Measurements from ENCODE around the gene MYH15.

The MYH15 gene

GRCh38 chr3:108527109-108527508, 16.7 kb upstream of the MYH15 start:
- Histone ChIP-seq H2BK5ac (ENCODE audit: low read length) (no peak overlapping the region), H3K14ac (ENCODE audit: low read length) (no peak overlapping the region), H2AFZ (ENCODE audit: low read length) (no peak overlapping the region), H2BK120ac (ENCODE audit: low read depth, low read length) (no peak overlapping the region), H3K36me3 (replicated peaks in 1 of 2; ENCODE audit: control insufficient read depth in 2 of 2, insufficient read depth in 2 of 2, low read length in 2 of 2) (no peaks in the 10 kb centered on the region), H3K18ac (ENCODE audit: low read length) (no peak overlapping the region), H2BK12ac (ENCODE audit: low read length) (no peak overlapping the region), H3K27ac (replicated peaks; ENCODE audit: low read length) (peak overlapping the region; percentile 5), H3K4ac (ENCODE audit: low read length) (no peak overlapping the region), H3K4me1 (ENCODE audit: control insufficient read depth in 2 of 2, insufficient read depth in 1 of 2, low read depth in 1 of 2, low read length in 2 of 2) (peaks cover 0 to 3% of the 10 kb centered on the region in 2 donors), H3K79me1 (ENCODE audit: low read depth, low read length) (no peaks in the 10 kb centered on the region), H2AK5ac (ENCODE audit: low read depth, low read length) (no peak overlapping the region), H3K4me2 (ENCODE audit: insufficient read depth, low read length, poor library complexity, severe bottlenecking) (no peak overlapping the region), H3K4me3 (ENCODE audit: low read length in 2 of 2) (no peak overlapping the region), H3K9me3 (replicated peaks in 1 of 2; ENCODE audit: control insufficient read depth in 2 of 2, insufficient read depth in 1 of 2, low read depth in 1 of 2, low read length in 2 of 2) (peaks cover 0 to 4% of the 10 kb centered on the region in 2 donors), H3K9ac (ENCODE audit: low read depth, low read length, poor library complexity) (no peak overlapping the region), H4K8ac (ENCODE audit: low read depth, low read length) (no peak overlapping the region), H4K91ac (ENCODE audit: low read depth, low read length, poor library complexity) (no peak overlapping the region), H3K23ac (ENCODE audit: low read depth, low read length, poor library complexity) (no peak overlapping the region), H3K27me3 (ENCODE audit: control insufficient read depth in 3 of 3, insufficient read depth in 3 of 3, low read depth in 1 of 3, low read length in 3 of 3) (no peaks in the 10 kb centered on the region), H2BK15ac (ENCODE audit: low read length) (no peak overlapping the region)
- DNase-seq (ENCODE audit: low spot score), result peak; percentile 65

GRCh38 chr3:108525971-108526370, 15.6 kb upstream of the MYH15 start:
- WGBS, 2 donors (ENCODE audit: extremely low coverage in 2 of 2, insufficient read length in 2 of 2, insufficient replicate concordance in 1 of 2), result no CpG with 5 or more reads among the region's 2 CpGs
- H2BK15ac ChIP-seq (ENCODE audit: low read length), result no peak overlapping the region
- no peak overlapping the region for H2BK5ac ChIP-seq (ENCODE audit: low read length)
- no peak overlapping the region for H3K23ac ChIP-seq (ENCODE audit: low read depth, low read length, poor library complexity)
- no peak overlapping the region for H3K9ac ChIP-seq (ENCODE audit: low read depth, low read length, poor library complexity)
- H2AFZ ChIP-seq (ENCODE audit: low read length), result no peak overlapping the region
- H3K4me1 ChIP-seq (ENCODE audit: control insufficient read depth in 2 of 2, insufficient read depth in 1 of 2, low read depth in 1 of 2, low read length in 2 of 2), result peaks cover 0 to 3% of the 10 kb centered on the region in 2 donors
- H3K4ac ChIP-seq (ENCODE audit: low read length), result no peak overlapping the region
- H3K18ac ChIP-seq (ENCODE audit: low read length), result no peak overlapping the region
- H2AK5ac ChIP-seq (ENCODE audit: low read depth, low read length), result no peak overlapping the region
- H2BK12ac ChIP-seq (ENCODE audit: low read length), result no peak overlapping the region
- no peak overlapping the region for H3K14ac ChIP-seq (ENCODE audit: low read length)
- H4K91ac ChIP-seq (ENCODE audit: low read depth, low read length, poor library complexity), result no peak overlapping the region
- H3K4me3 ChIP-seq (ENCODE audit: low read length in 2 of 2), result no peak overlapping the region
- no peaks in the 10 kb centered on the region for H3K36me3 ChIP-seq (replicated peaks in 1 of 2; ENCODE audit: control insufficient read depth in 2 of 2, insufficient read depth in 2 of 2, low read length in 2 of 2)
- no peak overlapping the region for H3K4me2 ChIP-seq (ENCODE audit: insufficient read depth, low read length, poor library complexity, severe bottlenecking)
- no peak for DNase-seq (ENCODE audit: low spot score)
- H3K9me3 ChIP-seq (replicated peaks in 1 of 2; ENCODE audit: control insufficient read depth in 2 of 2, insufficient read depth in 1 of 2, low read depth in 1 of 2, low read length in 2 of 2), result peaks cover 0 to 4% of the 10 kb centered on the region in 2 donors
- no peaks in the 10 kb centered on the region for H3K79me1 ChIP-seq (ENCODE audit: low read depth, low read length)
- no peak overlapping the region for H2BK120ac ChIP-seq (ENCODE audit: low read depth, low read length)
- H4K8ac ChIP-seq (ENCODE audit: low read depth, low read length), result no peak overlapping the region
- H3K27ac ChIP-seq (replicated peaks; ENCODE audit: low read length), result no peak overlapping the region
- no peaks in the 10 kb centered on the region for H3K27me3 ChIP-seq (ENCODE audit: control insufficient read depth in 3 of 3, insufficient read depth in 3 of 3, low read depth in 1 of 3, low read length in 3 of 3)

- H3K4me3 ChIP-seq (ENCODE audit: low read length in 2 of 2), result no peak overlapping the region
- H3K27ac ChIP-seq (replicated peaks; ENCODE audit: low read length), result no peak overlapping the region
- no peaks in the 10 kb centered on the region for H3K79me1 ChIP-seq (ENCODE audit: low read depth, low read length)
- no peak overlapping the region for H3K14ac ChIP-seq (ENCODE audit: low read length)
- no peak overlapping the region for H3K4ac ChIP-seq (ENCODE audit: low read length)
- H2BK12ac ChIP-seq (ENCODE audit: low read length), result no peak overlapping the region
- no CpG with 5 or more reads among the region's 2 CpGs for WGBS, 2 donors (ENCODE audit: extremely low coverage in 2 of 2, insufficient read length in 2 of 2, insufficient replicate concordance in 1 of 2)
- H3K18ac ChIP-seq (ENCODE audit: low read length), result no peak overlapping the region
- peaks cover 0 to 4% of the 10 kb centered on the region in 2 donors for H3K9me3 ChIP-seq (replicated peaks in 1 of 2; ENCODE audit: control insufficient read depth in 2 of 2, insufficient read depth in 1 of 2, low read depth in 1 of 2, low read length in 2 of 2)
- no peaks in the 10 kb centered on the region for H3K27me3 ChIP-seq (ENCODE audit: control insufficient read depth in 3 of 3, insufficient read depth in 3 of 3, low read depth in 1 of 3, low read length in 3 of 3)
- H3K9ac ChIP-seq (ENCODE audit: low read depth, low read length, poor library complexity), result no peak overlapping the region
- no peak for DNase-seq (ENCODE audit: low spot score)
- H3K23ac ChIP-seq (ENCODE audit: low read depth, low read length, poor library complexity), result no peak overlapping the region
- no peak overlapping the region for H2AK5ac ChIP-seq (ENCODE audit: low read depth, low read length)
- no peak overlapping the region for H4K91ac ChIP-seq (ENCODE audit: low read depth, low read length, poor library complexity)
- no peaks in the 10 kb centered on the region for H3K36me3 ChIP-seq (replicated peaks in 1 of 2; ENCODE audit: control insufficient read depth in 2 of 2, insufficient read depth in 2 of 2, low read length in 2 of 2)
- no peak overlapping the region for H2BK5ac ChIP-seq (ENCODE audit: low read length)
- H3K4me2 ChIP-seq (ENCODE audit: insufficient read depth, low read length, poor library complexity, severe bottlenecking), result no peak overlapping the region
- H2BK120ac ChIP-seq (ENCODE audit: low read depth, low read length), result no peak overlapping the region
- no peak overlapping the region for H2BK15ac ChIP-seq (ENCODE audit: low read length)
- no peak overlapping the region for H4K8ac ChIP-seq (ENCODE audit: low read depth, low read length)
- no peak overlapping the region for H2AFZ ChIP-seq (ENCODE audit: low read length)
- peaks cover 0 to 3% of the 10 kb centered on the region in 2 donors for H3K4me1 ChIP-seq (ENCODE audit: control insufficient read depth in 2 of 2, insufficient read depth in 1 of 2, low read depth in 1 of 2, low read length in 2 of 2)
These were observed 14.9 kb upstream of the MYH15 start for GRCh38 chr3:108525256-108525655.

GRCh38 chr3:108524537-108524936, 14.1 kb upstream of the MYH15 start:
- H4K91ac ChIP-seq (ENCODE audit: low read depth, low read length, poor library complexity), result no peak overlapping the region
- H2BK120ac ChIP-seq (ENCODE audit: low read depth, low read length), result no peak overlapping the region
- no peak overlapping the region for H3K4me3 ChIP-seq (ENCODE audit: low read length in 2 of 2)
- H4K8ac ChIP-seq (ENCODE audit: low read depth, low read length), result no peak overlapping the region
- peaks cover 0 to 2% of the 10 kb centered on the region in 2 donors for H3K4me1 ChIP-seq (ENCODE audit: control insufficient read depth in 2 of 2, insufficient read depth in 1 of 2, low read depth in 1 of 2, low read length in 2 of 2)
- H3K18ac ChIP-seq (ENCODE audit: low read length), result no peak overlapping the region
- H3K27me3 ChIP-seq (ENCODE audit: control insufficient read depth in 3 of 3, insufficient read depth in 3 of 3, low read depth in 1 of 3, low read length in 3 of 3), result no peaks in the 10 kb centered on the region
- no peaks in the 10 kb centered on the region for H3K36me3 ChIP-seq (replicated peaks in 1 of 2; ENCODE audit: control insufficient read depth in 2 of 2, insufficient read depth in 2 of 2, low read length in 2 of 2)
- no CpG with 5 or more reads among the region's 2 CpGs for WGBS, 2 donors (ENCODE audit: extremely low coverage in 2 of 2, insufficient read length in 2 of 2, insufficient replicate concordance in 1 of 2)
- no peak overlapping the region for H3K27ac ChIP-seq (replicated peaks; ENCODE audit: low read length)
- no peak overlapping the region for H3K4ac ChIP-seq (ENCODE audit: low read length)
- no peak overlapping the region for H2BK5ac ChIP-seq (ENCODE audit: low read length)
- H2AK5ac ChIP-seq (ENCODE audit: low read depth, low read length), result no peak overlapping the region
- H3K9me3 ChIP-seq (replicated peaks in 1 of 2; ENCODE audit: control insufficient read depth in 2 of 2, insufficient read depth in 1 of 2, low read depth in 1 of 2, low read length in 2 of 2), result peaks cover 0 to 4% of the 10 kb centered on the region in 2 donors
- no peak overlapping the region for H3K23ac ChIP-seq (ENCODE audit: low read depth, low read length, poor library complexity)
- no peak overlapping the region for H3K4me2 ChIP-seq (ENCODE audit: insufficient read depth, low read length, poor library complexity, severe bottlenecking)
- peak overlapping the region; percentile 75 for H2AFZ ChIP-seq (ENCODE audit: low read length)
- H3K14ac ChIP-seq (ENCODE audit: low read length), result no peak overlapping the region
- H2BK15ac ChIP-seq (ENCODE audit: low read length), result no peak overlapping the region
- no peak overlapping the region for H3K9ac ChIP-seq (ENCODE audit: low read depth, low read length, poor library complexity)
- no peaks in the 10 kb centered on the region for H3K79me1 ChIP-seq (ENCODE audit: low read depth, low read length)
- DNase-seq (ENCODE audit: low spot score), result no peak
- H2BK12ac ChIP-seq (ENCODE audit: low read length), result no peak overlapping the region
